Thyroid gland (tissue), 4 donors: Measurements from ENCODE around the gene SH3BGRL2. TPM values are rescaled to one million over a fixed set of nuclear protein-coding genes. Genes with fewer than 3 reads are reported as not detected.

Experiments
- DNase-seq, 2 donors: peaks; one replicate each; pipeline ENCODE4 v3.0.0-alpha.2; 2019
- H3K27ac ChIP-seq, 3 donors: fragments of 200-600 bp; sonication (generic); 1 replicate in 2 of 3; 2 replicates in 1 of 3; pipeline ENCODE4 v1.5.1; 2016 to 2019; ENCODE audit warnings: mild to moderate bottlenecking in 1 of 3, moderate library complexity in 1 of 3
- H3K27me3 ChIP-seq: fragments of 200-600 bp; sonication (generic); one replicate; pipeline ENCODE4 v1.5.1; 2019
- H3K36me3 ChIP-seq, 2 donors: fragments of 200-600 bp; sonication (generic); one replicate each; pipeline ENCODE4 v1.5.1; 2016 to 2019
- H3K4me1 ChIP-seq, 2 donors: fragments of 200-600 bp; sonication (generic); one replicate each; pipeline ENCODE4 v1.5.1; 2017 to 2019
- H3K4me3 ChIP-seq, 3 donors: fragments of 200-600 bp; sonication (generic); replicated peaks in 1 of 3; 1 replicate in 2 of 3; 2 replicates in 1 of 3; pipeline ENCODE4 v1.5.1; 2016; ENCODE audit warnings: mild to moderate bottlenecking in 1 of 3
- H3K9me3 ChIP-seq: fragments of 200-600 bp; sonication (generic); one replicate; pipeline ENCODE4 v1.5.1; 2017
- CTCF ChIP-seq, 6 experiments: fragments of 200-600 bp in 3 of 6; fragments of 450-650 bp in 3 of 6; sonication (generic) in 3 of 6; IDR thresholded peaks; one replicate each; pipeline ENCODE4 v1.5.1; 2016 to 2019; ENCODE audit warnings: antibody characterized with exemption in 6 of 6, mild to moderate bottlenecking in 2 of 6, inconsistent platforms in 1 of 6, moderate library complexity in 1 of 6
- POLR2A ChIP-seq, 2 donors: fragments of 450-650 bp; IDR thresholded peaks; one replicate each; pipeline ENCODE4 v1.6.1; 2017; ENCODE audit warnings: antibody characterized with exemption in 2 of 2, mild to moderate bottlenecking in 2 of 2, moderate library complexity in 1 of 2
- WGBS, 2 donors: methylation state at CpG; one replicate each; pipeline ENCODE4 v1.1.5; 2017; 5-methylcytosine and 5-hydroxymethylcytosine counted together
- intact Hi-C: fragments of 100-400 bp; cut with DNase I; formaldehyde crosslinking; loops from one replicate; pipeline ENCODE4 v1.15.1; 2023
- total RNA-seq, 4 donors: library from RNA; depleted of rRNA; stranded (reverse); fragments of >200 nt; gene quantifications; one replicate each; pipeline ENCODE4 v1.2.3, GENCODE V29; 2016

SH3BGRL2 gene
- total RNA-seq, 4 donors from 2014 or later, result 170 to 225 (median 183) TPM

GRCh38 chr6:79687759-79688158 is 56.6 kb downstream of the SH3BGRL2 start:
- H3K36me3 ChIP-seq, result no peaks in the 10 kb centered on the region
- intact Hi-C loops, result no loop called here
- H3K4me3 ChIP-seq, result no peak overlapping the region
- H3K27ac ChIP-seq, result peak overlapping the region; percentile 3 to 84 (median 69)
- H3K9me3 ChIP-seq, result no peaks in the 10 kb centered on the region
- H3K27me3 ChIP-seq, result no peaks in the 10 kb centered on the region
- H3K4me1 ChIP-seq, result peaks cover 39 to 47% of the 10 kb centered on the region in 2 donors
- no peak for TF ChIP-seq POLR2A (IDR thresholded peaks at IDR 0.05)
- no peak for TF ChIP-seq CTCF (IDR thresholded peaks at IDR 0.05)
- WGBS, 2 donors, result 30 to 63% methylated on average over 1 of the region's 1 CpG
- DNase-seq, result no peak

- Histone ChIP-seq H3K27ac (peak overlapping the region in 2 of 3 donors; percentile 44 to 47), H3K4me3 (no peak overlapping the region), H3K36me3 (no peaks in the 10 kb centered on the region), H3K9me3 (no peaks in the 10 kb centered on the region), H3K27me3 (no peaks in the 10 kb centered on the region), H3K4me1 (peaks cover 21 to 28% of the 10 kb centered on the region in 2 donors)
- intact Hi-C loops, result no loop called here
- WGBS, 2 donors, result 66 to 74% methylated on average over 3 of the region's 3 CpGs
- no peak for DNase-seq
- TF ChIP-seq CTCF (IDR thresholded peaks at IDR 0.05) (no peak), POLR2A (IDR thresholded peaks at IDR 0.05) (no peak)
Measured at GRCh38 chr6:79694156-79694555, 63.0 kb downstream of the SH3BGRL2 start.

GRCh38 chr6:79694623-79695343 is 63.7 kb downstream of the SH3BGRL2 start:
- intact Hi-C loops, result no loop called here
- 82 to 86% methylated on average over 6 of the region's 6 CpGs for WGBS, 2 donors
- no peak for DNase-seq
- TF ChIP-seq CTCF (IDR thresholded peaks at IDR 0.05) (peak in 1 of 6 experiments; percentile 10), POLR2A (IDR thresholded peaks at IDR 0.05) (no peak)
- Histone ChIP-seq H3K4me3 (no peak overlapping the region), H3K36me3 (peaks cover 2 to 4% of the 10 kb centered on the region in 2 donors), H3K9me3 (no peaks in the 10 kb centered on the region), H3K27ac (peak overlapping the region in 2 of 3 donors; percentile 44 to 47), H3K4me1 (peaks cover 21 to 28% of the 10 kb centered on the region in 2 donors), H3K27me3 (no peaks in the 10 kb centered on the region)

- H3K4me1 ChIP-seq, result peaks cover 23 to 32% of the 10 kb centered on the region in 2 donors
- intact Hi-C loops, result no loop called here
- no peaks in the 10 kb centered on the region for H3K27me3 ChIP-seq
- no peaks in the 10 kb centered on the region for H3K9me3 ChIP-seq
- H3K36me3 ChIP-seq, result peaks cover 6% of the 10 kb centered on the region in 2 donors
- TF ChIP-seq CTCF (IDR thresholded peaks at IDR 0.05), result no peak
- no peak for TF ChIP-seq POLR2A (IDR thresholded peaks at IDR 0.05)
- DNase-seq, result no peak
- H3K27ac ChIP-seq, result no peak overlapping the region
- H3K4me3 ChIP-seq, result no peak overlapping the region
- WGBS, 2 donors, result 92 to 95% methylated on average over 4 of the region's 4 CpGs
Measured at GRCh38 chr6:79697430-79697829, 66.3 kb downstream of the SH3BGRL2 start.

GRCh38 chr6:79699606-79700005 is 68.5 kb downstream of the SH3BGRL2 start:
- WGBS, 2 donors, result 94 to 96% methylated on average over 7 of the region's 7 CpGs
- Histone ChIP-seq H3K4me1 (peaks cover 26 to 27% of the 10 kb centered on the region in 2 donors), H3K36me3 (peaks cover 6% of the 10 kb centered on the region in 2 donors), H3K27me3 (no peaks in the 10 kb centered on the region), H3K9me3 (no peaks in the 10 kb centered on the region), H3K4me3 (no peak overlapping the region), H3K27ac (no peak overlapping the region)
- DNase-seq, result no peak
- TF ChIP-seq CTCF (IDR thresholded peaks at IDR 0.05) (no peak), POLR2A (IDR thresholded peaks at IDR 0.05) (no peak)
- intact Hi-C loops, result no loop called here
